ENCODE data around the gene NPTX2. TPM values are rescaled to one million over a fixed set of nuclear protein-coding genes. Genes with fewer than 3 reads are reported as not detected.

NPTX2 gene
- total and polyA plus RNA-seq, 2 of the 8 experiments (the other 6 are each of a cell fraction or from before 2014, with no cell fraction given), result 18.4 to 19.2 TPM

Other genes starting within 250 kb of the NPTX2 start
- gene BAIAP2L1, start 216.2 kb upstream of the NPTX2 start, total RNA-seq (2021; fragmentation: NEBNext Ultra II Directional; extraction: Animal tissue kit (Norgen Biotek cat#: 25700)), result 42.0 and 42.9 TPM in 2 replicates
- 19.2 and 24.7 TPM in 2 replicates for gene BAIAP2L1, start 216.2 kb upstream of the NPTX2 start, polyA plus RNA-seq (2011; rRNA removed)